GM23248 (cell line): ENCODE data around the gene SERP2. TPM values are rescaled to one million over a fixed set of nuclear protein-coding genes. Genes with fewer than 3 reads are reported as not detected.

Source experiments
- DNase-seq: peaks from one replicate; pipeline ENCODE4 v3.0.0-alpha.2; 2015
- H2AFZ ChIP-seq: fragments of 200-600 bp; sonication (generic); 2 replicates; pipeline ENCODE4 v1.6.1; 2016; ENCODE audit warnings: antibody characterized with exemption
- H3F3A ChIP-seq: fragments of 200-600 bp; sonication (generic); 2 replicates; pipeline ENCODE4 v1.6.1; 2016; ENCODE audit warnings: mild to moderate bottlenecking, antibody characterized with exemption, mixed run types; ENCODE audit not compliant: insufficient read depth
- H3K27ac ChIP-seq: fragments of 200-600 bp; sonication (generic); 2 replicates; pipeline ENCODE4 v1.5.1; 2016; ENCODE audit warnings: mild to moderate bottlenecking
- H3K27me3 ChIP-seq: fragments of 200-600 bp; sonication (generic); replicated peaks from 2 replicates; pipeline ENCODE4 v1.6.1; 2016; ENCODE audit warnings: mild to moderate bottlenecking; ENCODE audit not compliant: insufficient read depth
- H3K36me3 ChIP-seq: fragments of 200-600 bp; sonication (generic); 2 replicates; pipeline ENCODE4 v1.6.1; 2016; ENCODE audit warnings: low read depth, mild to moderate bottlenecking
- H3K4me1 ChIP-seq: fragments of 200-600 bp; sonication (generic); 2 replicates; pipeline ENCODE4 v1.6.1; 2016; ENCODE audit warnings: mild to moderate bottlenecking; ENCODE audit not compliant: insufficient read depth
- H3K4me2 ChIP-seq: fragments of 200-600 bp; sonication (generic); one replicate; pipeline ENCODE4 v1.6.1; 2016; ENCODE audit warnings: mild to moderate bottlenecking; ENCODE audit not compliant: unreplicated experiment
- H3K4me3 ChIP-seq: fragments of 200-600 bp; sonication (generic); 2 replicates; pipeline ENCODE4 v1.5.1; 2016; ENCODE audit warnings: mild to moderate bottlenecking
- H3K79me2 ChIP-seq: fragments of 200-600 bp; sonication (generic); 2 replicates; pipeline ENCODE4 v1.6.1; 2016; ENCODE audit warnings: mild to moderate bottlenecking; ENCODE audit not compliant: insufficient read depth
- H3K9ac ChIP-seq: fragments of 200-600 bp; sonication (generic); 2 replicates; pipeline ENCODE4 v1.6.1; 2016; ENCODE audit warnings: mild to moderate bottlenecking
- H3K9me2 ChIP-seq: fragments of 200-600 bp; sonication (generic); 2 replicates; pipeline ENCODE4 v1.6.1; 2016; ENCODE audit warnings: mixed run types, mild to moderate bottlenecking, moderate library complexity; ENCODE audit not compliant: insufficient read depth
- H3K9me3 ChIP-seq: fragments of 200-600 bp; sonication (generic); one replicate; pipeline ENCODE4 v1.6.1; 2017; ENCODE audit warnings: low read depth
- H4K20me1 ChIP-seq: fragments of 200-600 bp; sonication (generic); 2 replicates; pipeline ENCODE4 v1.6.0; 2016; ENCODE audit not compliant: insufficient read depth
- EZH2 ChIP-seq: fragments of 200-600 bp; sonication (generic); IDR thresholded peaks from 2 replicates; pipeline ENCODE4 v1.6.1; 2018; ENCODE audit warnings: antibody characterized with exemption, mild to moderate bottlenecking; ENCODE audit not compliant: insufficient read depth, poor library complexity, severe bottlenecking
- EZH2phosphoT487 ChIP-seq: fragments of 200-600 bp; sonication (generic); IDR thresholded peaks from 2 replicates; pipeline ENCODE4 v1.6.1; 2018; ENCODE audit warnings: antibody characterized with exemption, moderate library complexity, mild to moderate bottlenecking, low read depth; ENCODE audit not compliant: insufficient read depth
- WGBS, 2 experiments: methylation state at CpG; one replicate each; pipeline ENCODE4 v1.1.6; 2015 to 2017; ENCODE audit warnings: low lambda C conversion rate in 2 of 2, low coverage in 1 of 2; ENCODE audit errors: missing lambda C conversion rate in 2 of 2; 5-methylcytosine and 5-hydroxymethylcytosine counted together
- in situ Hi-C: fragments of 300-500 bp; cut with MboI; formaldehyde crosslinking; loops from 2 replicates; pipeline ENCODE4 v1.15.0; 2020
- polyA plus RNA-seq: library from polyadenylated mRNA; unstranded; fragments of >200 nt; fragmentation: Nextera tagmentation; extraction: Ambion mirVana; gene quantifications from 2 replicates; pipeline ENCODE4 v1.2.1, GENCODE V29; 2016
- total RNA-seq: library from RNA; depleted of rRNA; stranded (reverse); fragments of >200 nt; shearing (Covaris generic); gene quantifications from 2 replicates; pipeline ENCODE4 v1.2.3, GENCODE V29; 2014; rRNA removed

The SERP2 gene
- total and polyA plus RNA-seq, 2 experiments from 2014 or later: 2.8 to 3.2 TPM

- Histone ChIP-seq H3K9ac (peak overlapping the region; percentile 92), H3K4me2 (peak overlapping the region; percentile 80), H3K4me1 (peaks cover 19% of the 10 kb centered on the region), H3K27me3 (no peaks in the 10 kb centered on the region), H3K36me3 (peaks cover 11% of the 10 kb centered on the region), H2AFZ (peak overlapping the region; percentile 77), H4K20me1 (peaks cover 5% of the 10 kb centered on the region; the same call in 1 of the 2 replicates), H3K27ac (peak overlapping the region; percentile 68), H3F3A (peaks cover 45% of the 10 kb centered on the region), H3K4me3 (peak overlapping the region; percentile 82), H3K9me3 (no peaks in the 10 kb centered on the region), H3K9me2 (no peaks in the 10 kb centered on the region), H3K79me2 (peaks cover 45% of the 10 kb centered on the region)
- in situ Hi-C loops: loop anchor here (10.0 to 25.0 kb wide), 3 partner anchors 250 to 533 kb away; no protein-coding TSS in a partner anchor
- WGBS, 2 experiments: 11 to 13% methylated on average over 5 of the region's 5 CpGs
- no peak for TF ChIP-seq EZH2phosphoT487
- DNase-seq: peak; percentile 64
Observed at GRCh38 chr13:44437356-44438233, 64.0 kb downstream of the SERP2 start.

- H3K36me3 ChIP-seq: peaks cover 9% of the 10 kb centered on the region
- H3K9me2 ChIP-seq: no peaks in the 10 kb centered on the region
- 0 to 4% methylated on average over 3 of the region's 3 CpGs for WGBS, 2 experiments
- peaks cover 19% of the 10 kb centered on the region for H3K4me1 ChIP-seq
- no peak overlapping the region for H3K4me3 ChIP-seq
- peaks cover 51% of the 10 kb centered on the region for H3K79me2 ChIP-seq
- H3K27ac ChIP-seq: no peak overlapping the region
- H3K4me2 ChIP-seq: no peak overlapping the region
- H3K9ac ChIP-seq: no peak overlapping the region
- TF ChIP-seq EZH2phosphoT487 (no peak), EZH2 (no peak)
- H4K20me1 ChIP-seq: peaks cover 5% of the 10 kb centered on the region; the same call in 1 of the 2 replicates
- no peaks in the 10 kb centered on the region for H3K27me3 ChIP-seq
- H2AFZ ChIP-seq: no peak overlapping the region
- DNase-seq: no peak
- H3F3A ChIP-seq: peaks cover 39% of the 10 kb centered on the region
- in situ Hi-C loops: loop anchor here (10.0 to 25.0 kb wide), 3 partner anchors 251 to 533 kb away; no protein-coding TSS in a partner anchor
- no peaks in the 10 kb centered on the region for H3K9me3 ChIP-seq
Observed at GRCh38 chr13:44438234-44438579, 64.6 kb downstream of the SERP2 start.

GRCh38 chr13:44439452-44440024, 65.9 kb downstream of the SERP2 start:
- Histone ChIP-seq H3K4me3 (no peak overlapping the region), H3K9me3 (no peaks in the 10 kb centered on the region), H3K27ac (no peak overlapping the region), H3F3A (peaks cover 26% of the 10 kb centered on the region), H3K79me2 (peaks cover 61% of the 10 kb centered on the region), H3K9me2 (no peaks in the 10 kb centered on the region), H3K27me3 (no peaks in the 10 kb centered on the region), H3K4me1 (peaks cover 13% of the 10 kb centered on the region), H3K4me2 (no peak overlapping the region), H4K20me1 (peaks cover 5% of the 10 kb centered on the region; the same call in 1 of the 2 replicates), H2AFZ (no peak overlapping the region), H3K36me3 (no peaks in the 10 kb centered on the region), H3K9ac (no peak overlapping the region)
- in situ Hi-C loops: loop anchor here (10.0 to 25.0 kb wide), 3 partner anchors 252 to 535 kb away; no protein-coding TSS in a partner anchor
- 49 to 57% methylated on average over 4 of the region's 4 CpGs for WGBS, 2 experiments
- DNase-seq: no peak
- no peak for TF ChIP-seq EZH2phosphoT487
- TF ChIP-seq EZH2: no peak

- no peak for DNase-seq
- Histone ChIP-seq H3K79me2 (peaks cover 67% of the 10 kb centered on the region), H3K4me2 (no peak overlapping the region)
Observed at GRCh38 chr13:44440046-44440608, 66.5 kb downstream of the SERP2 start.

More at GRCh38 chr13:44440046-44440608, 66.5 kb downstream of the SERP2 start:
- H3K27ac ChIP-seq: no peak overlapping the region
- peaks cover 23% of the 10 kb centered on the region for H3F3A ChIP-seq
- no peaks in the 10 kb centered on the region for H3K27me3 ChIP-seq
- H3K4me1 ChIP-seq: peaks cover 13% of the 10 kb centered on the region; the same call in 1 of the 2 replicates
- in situ Hi-C loops: loop anchor here (25.0 kb wide), 1 partner anchor 253 kb away; no protein-coding TSS in a partner anchor
- no peak overlapping the region for H3K9ac ChIP-seq
- H3K4me3 ChIP-seq: no peak overlapping the region
- H4K20me1 ChIP-seq: peaks cover 5% of the 10 kb centered on the region; the same call in 1 of the 2 replicates
- no peaks in the 10 kb centered on the region for H3K9me3 ChIP-seq
- no peak overlapping the region for H2AFZ ChIP-seq
- no peaks in the 10 kb centered on the region for H3K9me2 ChIP-seq
- TF ChIP-seq EZH2phosphoT487 (no peak), EZH2 (no peak)
- WGBS, 2 experiments: 78 to 79% methylated on average over 10 of the region's 10 CpGs
- no peaks in the 10 kb centered on the region for H3K36me3 ChIP-seq

Other genes starting within 250 kb of the SERP2 start
- 59.2 and 60.6 TPM in 2 replicates for gene TSC22D1, start 202.5 kb downstream of the SERP2 start, total RNA-seq
- gene TSC22D1, start 202.5 kb downstream of the SERP2 start, polyA plus RNA-seq: 30.5 and 31.3 TPM in 2 replicates